Muscle of back (tissue), 11 donors: Measurements from ENCODE around the gene GABRP. TPM values are rescaled to one million over a fixed set of nuclear protein-coding genes. Genes with fewer than 3 reads are reported as not detected.
"Not testable (repeated sequence)": the region's sequence is repeated elsewhere in the genome, so short reads cannot be mapped to it uniquely, and the experiment has no call there.

Source experiments
- DNase-seq, 3 donors: peaks; one replicate each; pipeline versions ENCODE4 v3.0.0 to v3.0.0-alpha.2; 2013
- polyA plus RNA-seq, 10 donors: library from polyadenylated mRNA; unstranded; fragments of 120-200 nt; gene quantifications; one replicate each; pipeline ENCODE4 v1.2.1, GENCODE V29; 2013; ENCODE audit not compliant: insufficient read length in 10 of 10

The GABRP gene
- polyA plus RNA-seq, 10 donors = 0.36 to 1.5 (median 1.3) TPM

DNA sequence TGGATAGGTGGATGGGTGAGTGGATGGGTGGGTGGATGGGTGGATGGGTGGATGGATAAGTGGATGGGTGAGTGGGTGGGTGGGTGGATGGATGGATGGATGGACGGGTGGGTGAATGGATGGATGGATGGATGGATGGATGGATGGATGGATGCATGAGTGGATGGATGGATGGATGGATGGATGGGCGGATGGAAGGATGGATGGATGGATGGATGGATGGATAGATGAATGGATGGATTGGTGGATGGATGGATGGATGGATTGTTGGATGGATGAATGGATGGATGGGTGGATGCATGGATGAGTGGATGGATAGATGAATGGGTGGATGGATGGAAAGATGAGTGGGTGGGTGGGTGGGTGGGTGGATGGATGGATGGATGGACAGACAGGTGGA, 29.0 kb upstream of the GABRP start:
- not testable (repeated sequence) for DNase-seq

DNA sequence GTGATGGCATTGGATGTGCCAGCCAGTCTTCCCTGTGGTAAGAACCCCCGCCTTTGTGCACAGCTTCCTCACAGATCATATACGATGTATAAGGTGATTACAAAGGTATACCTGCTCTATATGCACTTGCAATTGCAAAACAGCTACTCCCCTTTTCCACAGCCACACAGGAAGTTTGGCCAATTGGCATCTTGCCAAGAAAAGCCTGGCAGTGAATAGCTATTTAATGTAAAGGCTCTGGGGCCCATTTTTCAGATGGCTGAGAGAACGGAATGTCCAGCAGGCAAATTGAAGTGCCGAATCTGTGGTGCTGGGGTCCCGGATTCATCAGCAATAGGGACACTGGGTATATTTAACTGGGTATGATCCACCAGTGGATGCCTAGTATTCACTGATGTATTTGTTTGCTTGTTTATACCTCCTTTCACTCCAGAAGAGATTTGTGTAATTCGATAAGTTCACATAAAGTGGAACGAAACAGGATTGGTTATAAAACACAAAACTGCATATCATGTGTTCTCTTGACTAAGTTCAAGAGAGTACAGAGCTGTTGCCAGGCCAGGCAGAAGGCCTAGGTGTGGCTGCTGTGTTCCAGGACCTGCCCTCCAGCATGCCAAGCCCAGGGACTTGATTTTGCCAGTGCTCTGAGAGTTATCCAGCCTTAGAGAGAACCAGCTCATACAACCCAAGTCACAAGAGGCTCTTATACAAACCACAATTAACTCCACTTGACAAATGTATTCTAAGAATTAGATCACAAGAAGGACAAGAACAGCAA, 27.7 kb upstream of the GABRP start:
- no peak for DNase-seq

DNA sequence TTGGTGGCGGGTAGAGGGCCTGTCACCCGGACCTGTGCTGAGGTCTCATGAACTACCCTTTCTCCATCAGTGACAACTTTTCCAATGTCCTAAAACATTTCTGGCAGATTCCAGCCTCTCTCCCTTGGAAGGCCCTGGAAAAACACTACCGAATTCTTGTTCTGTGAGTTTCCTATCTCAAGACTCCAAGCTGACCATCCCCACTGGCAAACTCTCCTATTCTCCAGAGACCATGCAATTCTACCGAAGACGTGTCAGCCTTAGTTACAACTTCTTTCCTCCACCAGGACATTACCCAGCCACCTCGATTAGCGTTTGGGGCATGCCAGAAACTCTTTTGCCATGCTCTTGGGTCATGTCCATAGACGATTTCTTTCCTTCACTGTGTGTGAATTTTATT, 26.8 kb upstream of the GABRP start:
- DNase-seq = no peak

DNA sequence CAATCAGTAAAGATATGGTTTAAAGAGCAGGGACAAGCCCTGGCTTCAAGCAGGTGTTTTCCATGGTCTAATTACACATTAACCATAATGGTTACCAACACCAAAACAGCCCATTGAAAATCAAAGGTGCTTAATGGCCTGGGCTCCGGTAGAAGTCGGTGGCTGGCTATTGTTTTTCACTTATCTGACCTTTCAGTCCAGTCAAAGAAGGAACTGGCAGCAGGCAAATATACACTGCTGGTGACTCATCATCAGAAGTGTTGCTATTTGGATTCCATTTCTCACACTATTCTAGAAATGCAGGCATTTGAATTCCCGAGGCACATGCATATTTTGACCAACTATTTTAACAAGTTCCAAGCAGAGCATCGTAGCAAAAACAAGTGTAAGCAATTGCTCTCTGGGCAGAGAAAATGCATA, 26.3 kb upstream of the GABRP start:
- no peak for DNase-seq

DNA sequence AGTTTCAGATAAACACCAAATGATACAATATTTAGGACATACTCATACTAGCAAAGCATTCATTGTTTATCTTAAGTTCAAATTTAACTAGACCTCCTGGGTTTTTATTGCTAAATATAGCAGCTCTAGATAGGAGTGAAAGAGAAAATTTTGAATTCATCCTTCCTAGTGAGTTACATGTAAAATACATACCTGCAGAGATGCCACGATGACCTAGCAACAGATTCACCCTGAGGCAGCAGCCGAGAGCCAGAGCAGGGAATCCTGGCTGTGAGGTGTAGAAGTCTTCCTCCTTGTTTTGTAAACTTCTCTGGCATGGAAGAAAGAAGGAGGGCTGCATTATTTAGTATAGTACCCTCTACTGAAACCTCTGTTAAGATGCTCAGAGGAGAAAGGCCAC, 25.9 kb upstream of the GABRP start:
- no peak for DNase-seq

DNA sequence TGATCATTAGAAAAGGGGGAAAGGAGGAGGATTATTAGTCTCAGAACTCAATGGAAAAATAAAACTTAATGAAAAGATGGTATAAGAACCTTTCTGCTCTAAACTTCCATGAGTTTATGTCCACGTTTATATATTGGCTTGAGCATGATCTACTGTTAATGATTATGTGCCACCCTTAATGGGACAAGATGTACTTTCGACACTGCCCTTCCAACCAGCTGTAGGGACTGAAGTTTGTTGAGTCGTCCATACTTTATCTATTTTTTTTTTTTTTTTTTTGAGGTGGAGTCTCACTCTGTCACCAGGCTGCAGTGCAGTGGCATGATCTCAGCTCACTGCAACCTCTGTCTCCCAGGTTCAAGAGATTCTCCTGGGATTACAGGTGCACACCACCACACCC, 25.0 kb upstream of the GABRP start:
- DNase-seq = no peak

DNA sequence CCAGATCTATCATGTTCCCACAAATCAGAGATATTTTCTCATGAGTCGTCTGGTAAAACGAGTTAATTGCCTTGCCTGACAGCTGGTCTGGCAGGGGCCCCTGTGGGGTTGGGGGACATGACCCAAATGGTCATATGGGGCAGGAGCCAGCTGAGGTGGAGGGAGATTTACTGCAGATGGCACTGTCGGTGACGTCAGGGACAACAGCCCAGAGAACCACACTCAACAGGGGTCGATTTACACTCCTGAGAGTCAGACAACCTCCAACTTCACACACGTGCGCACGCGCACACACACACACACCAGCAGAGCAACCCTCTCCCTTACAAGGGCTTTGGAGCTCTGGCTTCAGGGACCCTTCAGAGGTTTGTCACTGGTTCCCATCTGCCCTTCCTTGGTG, 23.4 kb upstream of the GABRP start:
- no peak for DNase-seq

DNA sequence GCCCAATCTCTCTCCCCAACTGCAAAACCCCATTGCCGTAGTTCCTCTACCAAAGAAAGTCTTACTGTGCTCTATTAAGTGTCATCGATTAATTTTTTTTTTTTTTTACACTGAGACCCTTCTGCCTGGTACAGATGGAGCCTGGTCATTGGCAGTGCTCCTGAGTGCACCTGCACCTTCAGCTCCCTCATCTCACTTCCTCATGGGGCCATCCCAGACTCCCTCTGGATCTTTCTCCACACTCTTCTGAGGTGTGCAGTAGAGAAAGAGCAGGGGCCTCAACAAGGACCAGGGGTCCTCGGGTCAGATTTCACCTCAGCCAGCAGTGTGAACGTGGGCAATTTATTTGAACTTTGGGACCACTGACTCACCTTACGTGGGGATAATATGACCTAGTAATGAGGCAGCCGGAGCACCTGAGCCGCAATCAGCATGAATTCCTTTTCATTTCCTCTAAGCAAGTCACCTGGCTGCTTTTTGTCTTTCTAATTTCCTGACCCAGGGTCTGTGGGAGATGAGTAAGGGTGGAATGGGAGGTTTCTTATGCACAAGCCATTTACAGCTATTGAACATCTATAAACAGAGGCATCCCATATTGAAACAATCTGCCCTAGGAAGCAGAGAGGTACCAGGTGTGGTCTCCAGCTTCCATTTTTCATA, 22.3 kb upstream of the GABRP start:
- DNase-seq = no peak

DNA sequence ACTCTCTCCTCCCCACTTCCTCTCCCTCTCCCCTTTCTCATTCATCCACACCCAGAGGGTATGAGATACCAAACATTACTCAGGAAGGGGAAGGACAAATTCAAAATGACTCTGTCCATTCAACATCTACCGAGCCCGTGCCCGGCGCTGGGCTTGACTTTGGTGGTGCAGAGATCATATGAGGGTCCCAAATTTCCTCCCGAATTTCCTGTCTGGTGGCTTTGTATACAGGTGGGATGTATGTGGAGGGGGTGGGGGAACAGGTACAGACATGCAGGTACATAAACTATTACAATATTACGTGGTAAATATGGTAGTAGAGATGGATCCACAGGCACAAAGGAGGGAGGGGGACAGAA, 21.8 kb upstream of the GABRP start:
- no peak for DNase-seq

DNA sequence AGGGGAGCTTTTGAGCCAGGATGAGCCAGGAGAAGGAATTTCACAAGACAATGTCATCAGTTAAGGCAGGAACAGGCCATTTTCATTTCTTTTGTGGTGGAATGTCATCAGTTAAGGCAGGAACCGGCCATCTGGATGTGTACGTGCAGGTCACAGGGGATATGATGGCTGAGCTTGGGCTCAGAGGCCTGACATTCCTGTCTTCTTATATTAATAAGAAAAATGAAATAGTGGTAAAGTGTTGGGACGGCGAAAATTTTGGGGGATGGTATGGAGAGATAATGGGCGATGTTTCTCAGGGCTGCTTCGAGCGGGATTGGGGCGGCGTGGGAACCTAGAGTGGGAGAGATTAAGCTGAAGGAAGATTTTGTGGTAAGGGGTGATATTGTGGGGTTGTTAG, 21.2 kb upstream of the GABRP start:
- not testable (repeated sequence) for DNase-seq

DNA sequence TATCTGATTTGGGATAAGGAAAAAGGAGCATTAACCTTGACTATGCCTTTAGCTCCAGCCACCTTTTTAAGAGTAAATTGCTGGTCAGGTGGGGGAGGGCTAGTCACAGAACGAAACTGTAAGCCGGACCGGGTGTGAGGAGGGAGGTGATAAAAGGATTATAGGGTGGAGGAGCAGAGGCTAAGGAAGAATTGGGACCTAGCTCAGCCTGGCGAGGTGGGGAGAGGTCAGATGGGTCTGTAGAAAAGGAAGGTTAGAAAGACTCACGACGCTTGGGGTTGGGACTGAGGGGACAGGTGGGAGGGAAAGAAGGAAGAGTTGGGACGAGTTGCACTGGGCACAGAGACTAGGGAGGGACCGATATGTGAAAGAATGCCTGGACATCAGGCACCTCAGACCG, 17.7 kb upstream of the GABRP start:
- DNase-seq = not testable (repeated sequence)

DNA sequence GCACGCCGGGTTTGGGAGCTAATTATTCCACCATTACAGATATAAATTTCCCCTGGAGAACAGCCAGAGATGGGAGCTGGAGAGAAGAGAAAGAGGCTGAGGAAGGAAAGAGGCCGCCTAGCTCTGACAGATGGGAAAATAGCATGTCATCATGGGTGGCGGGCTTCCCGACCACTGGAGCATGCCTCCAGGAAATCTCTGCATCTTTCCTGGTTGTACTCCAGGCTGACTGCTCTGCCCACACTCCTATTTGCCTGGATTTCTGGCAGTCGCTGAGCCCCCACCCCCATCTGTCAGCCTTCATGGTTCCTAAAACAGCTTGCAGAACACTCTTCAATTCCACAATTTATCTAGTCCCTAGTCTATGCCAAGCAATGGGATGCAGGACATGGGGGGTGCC, 14.3 kb upstream of the GABRP start:
- DNase-seq = peak in 2 of 3 donors; percentile 47 to 58

DNA sequence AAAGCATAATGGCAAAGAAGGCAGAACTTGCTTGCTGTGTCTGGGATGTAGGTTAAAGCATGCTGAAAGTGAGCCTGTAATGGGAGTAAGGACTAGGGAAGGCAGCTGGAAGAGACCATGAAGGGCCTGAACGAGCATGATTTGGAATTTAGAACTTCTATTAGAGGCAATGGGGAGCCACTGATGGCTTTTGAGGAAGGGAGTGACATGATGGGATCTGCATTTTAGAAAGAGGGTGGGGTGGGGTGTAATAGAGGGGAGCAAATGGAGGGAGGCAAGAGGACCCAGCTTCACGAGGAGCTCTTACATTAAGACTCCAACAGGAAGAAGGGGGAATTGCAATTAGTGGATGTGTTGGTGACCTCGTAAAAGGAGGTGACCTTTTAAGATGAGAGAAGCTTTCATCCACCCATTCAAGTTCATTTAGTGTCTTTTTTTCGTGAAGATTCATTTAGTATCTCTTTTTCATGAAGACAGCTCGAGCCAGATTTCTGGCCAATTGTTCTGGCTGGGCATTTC, 13.6 kb upstream of the GABRP start:
- DNase-seq = no peak

DNA sequence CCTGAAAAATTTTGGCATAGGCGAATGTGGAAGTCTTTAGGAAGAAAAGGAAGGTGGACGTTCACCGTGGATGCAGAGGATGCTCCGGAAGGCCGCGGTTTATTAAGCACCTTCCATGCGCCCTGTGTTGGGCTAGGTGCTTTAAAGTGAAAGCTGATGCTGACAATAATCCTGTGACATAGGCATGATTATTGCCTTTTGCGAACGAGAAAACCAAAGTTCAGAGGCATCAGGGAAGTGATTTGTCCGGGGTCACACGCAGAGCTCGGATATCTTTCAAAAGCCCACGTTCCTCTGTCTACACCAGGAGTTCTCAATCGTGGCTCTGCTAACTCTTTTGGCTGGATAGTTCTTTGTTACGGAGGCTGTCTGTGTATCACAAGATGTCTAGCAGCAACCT, 12.0 kb upstream of the GABRP start:
- DNase-seq = no peak

DNA sequence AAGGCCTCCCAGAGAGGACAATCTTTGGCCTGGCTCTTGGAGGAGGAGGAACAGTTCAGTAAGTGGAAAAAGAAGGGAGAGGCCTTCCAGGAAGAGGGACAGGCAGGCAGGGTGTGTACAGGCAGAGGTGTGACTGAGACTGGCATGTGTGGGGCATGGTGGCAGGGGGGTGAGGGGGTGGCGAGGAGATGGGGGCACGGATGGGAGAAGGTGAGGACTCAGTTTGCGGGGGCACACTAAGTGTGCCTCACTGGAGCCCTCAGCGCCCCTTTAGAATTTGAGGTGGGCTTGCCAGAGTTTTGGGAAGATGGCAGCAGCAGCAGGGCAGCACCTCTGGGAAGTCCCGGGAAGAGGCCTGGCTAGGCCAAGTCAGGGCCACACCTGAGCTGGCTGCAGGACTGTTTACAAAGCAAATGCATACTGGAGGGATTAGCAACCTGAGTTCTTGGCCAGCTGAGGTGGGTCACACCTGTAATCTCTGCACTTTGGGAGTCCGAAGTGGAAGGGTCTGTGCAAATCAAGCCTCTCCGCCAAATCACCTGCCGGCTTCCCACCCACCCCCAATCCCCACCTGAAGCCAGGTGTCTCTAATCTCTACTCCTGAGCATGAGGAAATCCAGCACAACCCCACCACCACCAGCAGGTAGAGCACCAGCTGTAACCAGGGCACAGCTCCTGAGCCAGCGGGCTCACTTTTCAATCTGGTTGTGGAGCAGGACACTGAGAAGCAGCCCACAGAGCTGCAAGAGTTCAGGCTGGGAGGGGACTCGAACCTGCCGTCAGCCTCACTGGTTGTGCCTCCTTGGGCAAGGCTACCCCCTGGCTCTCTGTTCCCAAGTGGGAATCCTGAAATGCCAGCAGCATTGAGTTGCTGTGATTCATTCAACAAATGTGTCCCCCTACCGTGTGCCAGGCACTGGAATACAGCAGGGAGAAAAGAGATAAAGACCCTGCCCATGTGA, 10.2 kb upstream of the GABRP start:
- no peak for DNase-seq

DNA sequence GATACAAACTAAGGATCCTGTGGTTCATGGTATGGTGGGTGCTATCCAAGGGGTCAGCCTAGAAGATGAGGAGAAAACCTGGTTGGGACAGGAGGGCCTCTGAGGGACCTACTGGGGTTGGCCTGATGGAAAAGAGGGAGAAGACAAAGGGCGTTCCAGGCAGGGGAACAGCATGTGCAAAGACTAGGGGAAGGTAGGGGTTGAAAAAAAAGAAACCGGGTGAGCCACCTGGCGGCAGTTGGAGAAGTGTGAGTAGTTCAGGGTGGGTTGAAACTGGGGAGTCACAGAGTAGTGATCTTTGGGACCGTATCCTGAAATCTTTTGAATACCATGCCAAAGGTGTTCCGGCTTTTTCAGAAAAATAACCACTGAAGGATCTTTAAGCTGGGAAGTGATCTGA, 8.7 kb upstream of the GABRP start:
- no peak for DNase-seq

DNA sequence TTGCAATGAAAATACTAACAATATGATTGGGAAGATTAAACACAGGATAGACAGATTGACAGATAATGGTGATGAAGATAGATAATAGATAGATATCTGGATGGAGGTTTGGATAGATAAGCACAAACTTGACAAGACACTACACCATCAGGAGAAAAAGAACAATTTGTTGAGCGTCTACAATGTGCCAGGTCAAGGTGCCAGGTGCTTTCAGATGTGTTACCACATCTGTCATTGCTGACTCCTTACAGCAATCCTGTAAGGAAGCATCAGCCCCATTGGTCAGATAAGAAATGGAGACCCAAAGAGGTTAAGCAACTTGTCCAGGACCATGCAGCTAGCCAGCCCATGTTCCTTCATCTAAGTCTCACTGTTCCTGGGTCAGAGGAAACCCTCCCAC, 1.6 kb upstream of the GABRP start:
- DNase-seq = no peak

DNA sequence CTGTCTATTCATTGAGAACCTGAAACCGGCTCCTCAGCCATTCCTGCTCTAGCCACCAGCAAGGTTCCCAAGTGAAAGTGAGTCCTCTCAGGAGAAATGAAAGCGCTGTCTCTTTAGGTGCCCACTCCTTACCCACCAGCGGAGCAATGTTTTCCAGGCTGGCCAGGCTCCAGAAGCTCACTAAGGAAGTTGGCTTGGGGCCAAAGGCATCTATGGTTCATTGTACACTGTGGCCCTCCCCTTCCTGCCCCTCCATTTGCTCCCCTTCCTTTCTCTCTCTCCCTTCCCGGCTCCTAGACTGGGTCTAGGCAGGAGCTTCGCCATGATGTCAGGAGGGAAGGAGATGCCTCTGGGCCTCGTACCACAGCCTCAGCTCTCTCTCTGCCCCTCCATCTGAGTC, 1.1 kb upstream of the GABRP start:
- no peak for DNase-seq

DNA sequence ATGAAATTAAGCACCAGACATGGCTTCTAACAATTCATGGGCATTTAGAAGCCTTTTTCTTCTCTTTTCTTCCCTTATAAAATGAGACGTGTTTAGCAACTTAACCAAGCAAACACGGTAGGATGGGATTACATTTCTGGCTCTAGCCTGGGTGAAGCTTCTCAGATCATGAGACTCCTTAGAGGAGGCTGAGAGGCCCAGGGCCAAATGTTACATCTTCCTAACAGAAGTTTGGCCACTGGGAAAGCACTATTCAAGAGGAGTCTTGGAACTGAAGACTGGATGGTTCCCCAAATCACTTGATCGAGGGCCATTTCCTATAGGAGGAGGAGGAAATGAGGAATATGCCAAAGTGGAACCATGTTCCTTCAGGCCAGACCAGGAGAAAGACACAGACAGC, 1.9 kb downstream of the GABRP start:
- peak; percentile 8 to 62 (median 32) for DNase-seq

DNA sequence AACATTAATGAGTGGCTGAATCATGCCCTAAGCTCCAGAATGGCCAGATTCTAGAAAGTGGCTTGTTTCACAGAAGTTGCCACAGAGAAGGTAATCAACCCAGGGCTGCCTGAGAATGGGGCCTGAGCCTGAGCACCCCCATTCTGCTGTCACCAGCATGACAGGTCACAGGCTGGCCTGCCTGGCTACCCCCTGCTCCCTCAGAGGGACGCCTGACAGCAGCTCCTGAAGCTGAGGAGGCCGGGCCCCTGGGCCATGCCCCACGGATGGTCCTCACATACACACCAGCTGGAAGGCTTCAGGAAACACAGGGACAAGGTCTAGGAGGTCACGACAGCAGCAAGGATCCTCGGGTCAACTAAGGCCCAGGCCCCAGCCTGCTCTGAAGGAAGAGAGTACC, 3.7 kb downstream of the GABRP start:
- DNase-seq = no peak

DNA sequence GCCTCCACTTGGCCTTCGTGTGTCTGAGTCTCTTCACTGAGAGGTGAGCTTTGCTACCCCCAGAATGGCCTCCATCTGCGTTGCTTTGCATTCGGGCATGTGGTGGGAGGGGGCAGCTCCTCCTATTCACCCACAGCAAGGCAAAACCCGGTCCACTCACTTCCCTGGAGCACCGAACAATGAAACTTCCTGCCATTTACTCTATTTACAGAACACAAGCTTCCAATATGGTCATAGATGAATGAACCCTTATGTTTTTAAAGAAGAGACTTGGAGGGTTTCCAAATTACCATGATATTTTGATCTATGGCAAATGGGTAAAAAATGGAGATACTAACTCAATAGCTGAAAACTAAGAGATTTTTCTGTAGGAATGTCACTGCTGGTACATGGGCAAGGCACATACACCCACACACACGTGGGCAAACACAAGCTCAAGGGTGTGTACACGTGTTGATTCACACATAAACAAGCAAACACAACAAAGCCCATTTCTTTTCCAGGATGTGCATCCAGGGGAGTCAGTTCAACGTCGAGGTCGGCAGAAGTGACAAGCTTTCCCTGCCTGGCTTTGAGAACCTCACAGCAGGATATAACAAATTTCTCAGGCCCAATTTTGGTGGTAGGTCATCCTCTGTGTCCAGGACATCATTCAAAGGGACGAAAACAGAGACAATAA, 5.2 kb downstream of the GABRP start:
- DNase-seq = no peak
